SK-N-SH treated with all-trans-retinoic acid at 6 μM for 48 hours (cell line): ENCODE data around the gene SI.

Experiments
- ATAC-seq: fragments of 200-7000 bp; cut with Tn5 transposase; 3 replicates; pipeline ENCODE4 v1.9.1; 2020; ENCODE audit warnings: mild to moderate bottlenecking, moderate library complexity
- ARNTL ChIP-seq: fragments of 450-650 bp; formaldehyde crosslinking; IDR thresholded peaks from 2 replicates; pipeline ENCODE4 v1.5.0; 2020; ENCODE audit warnings: low read depth, mild to moderate bottlenecking, moderate library complexity, borderline replicate concordance
- BACH2 ChIP-seq: fragments of 250-450 bp; sonication (Bioruptor Pico); IDR thresholded peaks from 2 replicates; pipeline ENCODE4 v1.9.0; 2021; ENCODE audit warnings: mild to moderate bottlenecking, borderline replicate concordance
- CSDC2 ChIP-seq: fragments of 250-450 bp; sonication (Bioruptor Pico); IDR thresholded peaks from 2 replicates; pipeline ENCODE4 v1.5.0; 2020; ENCODE audit warnings: mild to moderate bottlenecking, moderate library complexity
- CSRNP3 ChIP-seq: fragments of 250-450 bp; sonication (Bioruptor Pico); IDR thresholded peaks from 2 replicates; pipeline ENCODE4 v1.5.1; 2021; ENCODE audit warnings: mild to moderate bottlenecking, moderate library complexity
- GLIS3 ChIP-seq: fragments of 250-450 bp; sonication (Bioruptor Pico); IDR thresholded peaks from 2 replicates; pipeline ENCODE4 v1.5.0; 2020; ENCODE audit warnings: mild to moderate bottlenecking, moderate library complexity
- ISL1 ChIP-seq: fragments of 250-450 bp; sonication (Bioruptor Pico); IDR thresholded peaks from 2 replicates; pipeline ENCODE4 v2.1.2; 2022; ENCODE audit warnings: mild to moderate bottlenecking, moderate library complexity
- OSR1 ChIP-seq: fragments of 250-450 bp; sonication (Bioruptor Pico); IDR thresholded peaks from 2 replicates; pipeline ENCODE4 v1.8.0; 2022; ENCODE audit warnings: moderate library complexity, mild to moderate bottlenecking, inconsistent platforms
- PPARA ChIP-seq: fragments of 250-450 bp; sonication (Bioruptor Pico); IDR thresholded peaks from 2 replicates; pipeline ENCODE4 v1.5.0; 2020; ENCODE audit warnings: mild to moderate bottlenecking, borderline replicate concordance
- TCF4 ChIP-seq: fragments of 250-450 bp; sonication (Bioruptor Pico); IDR thresholded peaks from 2 replicates; pipeline ENCODE4 v1.8.0; 2021; ENCODE audit warnings: mild to moderate bottlenecking, moderate library complexity, borderline replicate concordance
- TSHZ2 ChIP-seq: fragments of 250-450 bp; sonication (Bioruptor Pico); IDR thresholded peaks from 2 replicates; pipeline ENCODE4 v1.5.0; 2020; ENCODE audit warnings: mild to moderate bottlenecking, moderate library complexity
- ZC3H10 ChIP-seq: fragments of 250-450 bp; sonication (Bioruptor Pico); IDR thresholded peaks from 2 replicates; pipeline ENCODE4 v1.5.1; 2021; ENCODE audit warnings: mild to moderate bottlenecking, moderate library complexity
- ZFP3 ChIP-seq: fragments of 250-450 bp; sonication (Bioruptor Pico); IDR thresholded peaks from 2 replicates; pipeline ENCODE4 v1.5.0; 2020; ENCODE audit warnings: mild to moderate bottlenecking, moderate library complexity
- ZFP30 ChIP-seq: fragments of 450-650 bp; formaldehyde crosslinking; IDR thresholded peaks from 2 replicates; pipeline ENCODE4 v1.5.0; 2022; ENCODE audit warnings: mild to moderate bottlenecking, moderate library complexity
- ZNF565 ChIP-seq: fragments of 450-650 bp; formaldehyde crosslinking; conservative IDR thresholded peaks from 2 replicates; pipeline ENCODE4 v1.5.0; 2020; ENCODE audit warnings: low read depth, mild to moderate bottlenecking, moderate library complexity
- TF ChIP-seq, protein P1 (sequence below): fragments of 250-450 bp; sonication (Bioruptor Pico); IDR thresholded peaks from 2 replicates; pipeline ENCODE4 v1.8.0; 2020; ENCODE audit warnings: mild to moderate bottlenecking, moderate library complexity, borderline replicate concordance
- TF ChIP-seq, protein P2 (sequence below): fragments of 250-450 bp; sonication (Bioruptor Pico); IDR thresholded peaks from 2 replicates; pipeline ENCODE4 v1.8.0; 2021; ENCODE audit warnings: low read depth, mild to moderate bottlenecking, moderate library complexity, borderline replicate concordance
- TF ChIP-seq, protein P3 (sequence below): fragments of 250-450 bp; sonication (Bioruptor Pico); IDR thresholded peaks from 2 replicates; pipeline ENCODE4 v1.5.1; 2020; ENCODE audit warnings: low read depth, mild to moderate bottlenecking, moderate library complexity

The SI gene

GRCh38 chr3:165011557-165011956, 66.7 kb downstream of the SI start:
- no peak for ATAC-seq
- TF ChIP-seq ARNTL (CRISPR knock-in tag) (no peak), TCF4 (CRISPR knock-in tag) (no peak), ZNF565 (CRISPR knock-in tag) (no peak), OSR1 (CRISPR knock-in tag) (no peak)
- TF ChIP-seq, all 23 proteins: peak for 0

- TF ChIP-seq PPARA (CRISPR knock-in tag) (no peak), GLIS3 (no peak), TSHZ2 (CRISPR knock-in tag) (no peak), BACH2 (no peak), ISL1 (CRISPR knock-in tag) (no peak), CSRNP3 (no peak), ZFP30 (CRISPR knock-in tag) (no peak), ZFP3 (CRISPR knock-in tag) (no peak)
- TF ChIP-seq, protein P1, sequence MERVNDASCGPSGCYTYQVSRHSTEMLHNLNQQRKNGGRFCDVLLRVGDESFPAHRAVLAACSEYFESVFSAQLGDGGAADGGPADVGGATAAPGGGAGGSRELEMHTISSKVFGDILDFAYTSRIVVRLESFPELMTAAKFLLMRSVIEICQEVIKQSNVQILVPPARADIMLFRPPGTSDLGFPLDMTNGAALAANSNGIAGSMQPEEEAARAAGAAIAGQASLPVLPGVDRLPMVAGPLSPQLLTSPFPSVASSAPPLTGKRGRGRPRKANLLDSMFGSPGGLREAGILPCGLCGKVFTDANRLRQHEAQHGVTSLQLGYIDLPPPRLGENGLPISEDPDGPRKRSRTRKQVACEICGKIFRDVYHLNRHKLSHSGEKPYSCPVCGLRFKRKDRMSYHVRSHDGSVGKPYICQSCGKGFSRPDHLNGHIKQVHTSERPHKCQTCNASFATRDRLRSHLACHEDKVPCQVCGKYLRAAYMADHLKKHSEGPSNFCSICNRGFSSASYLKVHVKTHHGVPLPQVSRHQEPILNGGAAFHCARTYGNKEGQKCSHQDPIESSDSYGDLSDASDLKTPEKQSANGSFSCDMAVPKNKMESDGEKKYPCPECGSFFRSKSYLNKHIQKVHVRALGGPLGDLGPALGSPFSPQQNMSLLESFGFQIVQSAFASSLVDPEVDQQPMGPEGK (CRISPR knock-in tag), result no peak
- TF ChIP-seq, protein P2, sequence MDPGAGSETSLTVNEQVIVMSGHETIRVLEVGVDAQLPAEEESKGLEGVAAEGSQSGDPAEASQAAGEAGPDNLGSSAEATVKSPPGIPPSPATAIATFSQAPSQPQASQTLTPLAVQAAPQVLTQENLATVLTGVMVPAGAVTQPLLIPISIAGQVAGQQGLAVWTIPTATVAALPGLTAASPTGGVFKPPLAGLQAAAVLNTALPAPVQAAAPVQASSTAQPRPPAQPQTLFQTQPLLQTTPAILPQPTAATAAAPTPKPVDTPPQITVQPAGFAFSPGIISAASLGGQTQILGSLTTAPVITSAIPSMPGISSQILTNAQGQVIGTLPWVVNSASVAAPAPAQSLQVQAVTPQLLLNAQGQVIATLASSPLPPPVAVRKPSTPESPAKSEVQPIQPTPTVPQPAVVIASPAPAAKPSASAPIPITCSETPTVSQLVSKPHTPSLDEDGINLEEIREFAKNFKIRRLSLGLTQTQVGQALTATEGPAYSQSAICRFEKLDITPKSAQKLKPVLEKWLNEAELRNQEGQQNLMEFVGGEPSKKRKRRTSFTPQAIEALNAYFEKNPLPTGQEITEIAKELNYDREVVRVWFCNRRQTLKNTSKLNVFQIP (CRISPR knock-in tag), result no peak
- TF ChIP-seq, all 23 proteins: peak for 0
- no peak for ATAC-seq
These were observed 93.3 kb downstream of the SI start for GRCh38 chr3:164984947-164985346.

DNA sequence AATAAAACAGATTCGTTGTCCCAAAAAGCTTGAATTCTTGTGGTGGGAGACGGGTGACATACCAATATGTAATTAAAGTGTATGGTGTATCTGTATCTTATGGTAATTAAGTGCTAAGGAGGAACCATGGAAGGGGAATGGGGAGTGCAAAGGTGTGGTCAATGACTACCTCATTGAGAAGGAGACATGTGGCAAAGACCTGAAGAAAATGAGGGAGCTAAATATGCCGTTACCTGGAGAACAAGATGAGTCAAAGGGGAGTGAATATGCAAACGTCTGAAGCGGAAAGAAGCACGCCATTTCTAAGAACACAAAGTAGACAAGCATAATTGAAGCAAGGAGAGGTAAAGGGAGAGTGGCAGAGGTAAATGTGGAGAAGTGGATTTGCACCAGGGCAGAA, 115.7 kb downstream of the SI start:
- no peak for ATAC-seq

More for the DNA sequence above, 115.7 kb downstream of the SI start:
- TF ChIP-seq, protein P3, sequence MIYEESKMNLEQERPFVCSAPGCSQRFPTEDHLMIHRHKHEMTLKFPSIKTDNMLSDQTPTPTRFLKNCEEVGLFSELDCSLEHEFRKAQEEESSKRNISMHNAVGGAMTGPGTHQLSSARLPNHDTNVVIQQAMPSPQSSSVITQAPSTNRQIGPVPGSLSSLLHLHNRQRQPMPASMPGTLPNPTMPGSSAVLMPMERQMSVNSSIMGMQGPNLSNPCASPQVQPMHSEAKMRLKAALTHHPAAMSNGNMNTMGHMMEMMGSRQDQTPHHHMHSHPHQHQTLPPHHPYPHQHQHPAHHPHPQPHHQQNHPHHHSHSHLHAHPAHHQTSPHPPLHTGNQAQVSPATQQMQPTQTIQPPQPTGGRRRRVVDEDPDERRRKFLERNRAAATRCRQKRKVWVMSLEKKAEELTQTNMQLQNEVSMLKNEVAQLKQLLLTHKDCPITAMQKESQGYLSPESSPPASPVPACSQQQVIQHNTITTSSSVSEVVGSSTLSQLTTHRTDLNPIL (CRISPR knock-in tag), result no peak
- TF ChIP-seq ZFP3 (CRISPR knock-in tag), result no peak
- TF ChIP-seq CSDC2 (CRISPR knock-in tag), result no peak
- TF ChIP-seq, protein P2 (CRISPR knock-in tag), result no peak
- no peak for TF ChIP-seq ZC3H10 (CRISPR knock-in tag)
- no peak for TF ChIP-seq GLIS3
